HG03521 (cell line): ENCODE results near the gene ARHGAP12.

Experiments
- ATAC-seq: cut with Tn5 transposase; IDR thresholded peaks from one replicate; pipeline ENCODE4 v1.9.1; 2021; ENCODE audit warnings: mild to moderate bottlenecking, moderate library complexity; ENCODE audit not compliant: unreplicated experiment

Gene ARHGAP12

GRCh38 chr10:31952066-31952465 is 23.4 kb upstream of the ARHGAP12 start:
- no peak for ATAC-seq

- ATAC-seq = no peak
Observed at GRCh38 chr10:31949266-31949665, 20.6 kb upstream of the ARHGAP12 start.

- no peak for ATAC-seq
Observed at GRCh38 chr10:31948021-31948420, 19.4 kb upstream of the ARHGAP12 start.

GRCh38 chr10:31947144-31947926 is 18.7 kb upstream of the ARHGAP12 start:
- ATAC-seq = no peak

GRCh38 chr10:31945392-31945791 is 16.8 kb upstream of the ARHGAP12 start:
- ATAC-seq = no peak

GRCh38 chr10:31944071-31944433 is 15.4 kb upstream of the ARHGAP12 start:
- no peak for ATAC-seq

- ATAC-seq = no peak
Observed at GRCh38 chr10:31942892-31943291, 14.3 kb upstream of the ARHGAP12 start.

- no peak for ATAC-seq
Observed at GRCh38 chr10:31942435-31942834, 13.8 kb upstream of the ARHGAP12 start.

GRCh38 chr10:31940839-31941653 is 12.4 kb upstream of the ARHGAP12 start:
- ATAC-seq = no peak

- ATAC-seq = no peak
Observed at GRCh38 chr10:31939797-31940708, 11.4 kb upstream of the ARHGAP12 start.

- no peak for ATAC-seq
Observed at GRCh38 chr10:31937371-31937770, 8.7 kb upstream of the ARHGAP12 start.

GRCh38 chr10:31936933-31937332 is 8.3 kb upstream of the ARHGAP12 start:
- no peak for ATAC-seq

- no peak for ATAC-seq
Observed at GRCh38 chr10:31936086-31936485, 7.5 kb upstream of the ARHGAP12 start.

- ATAC-seq = no peak
Observed at GRCh38 chr10:31935678-31936077, 7.0 kb upstream of the ARHGAP12 start.

GRCh38 chr10:31932838-31933237 is 4.2 kb upstream of the ARHGAP12 start:
- ATAC-seq = no peak

- ATAC-seq = no peak
Observed at GRCh38 chr10:31930856-31931255, 2.2 kb upstream of the ARHGAP12 start.

GRCh38 chr10:31930023-31930751 is 1.6 kb upstream of the ARHGAP12 start:
- no peak for ATAC-seq

GRCh38 chr10:31929261-31930022 is 811 bp upstream of the ARHGAP12 start:
- peak; percentile 16 for ATAC-seq

- ATAC-seq = peak; percentile 21
Observed at GRCh38 chr10:31927884-31928548, 615 bp downstream of the ARHGAP12 start.
